Mammary epithelial cell (primary cell): ENCODE data around the gene CYB5A.

Source experiments
- EZH2 ChIP-seq: IDR thresholded peaks from 2 replicates; pipeline ENCODE4 v1.6.1; 2012; ENCODE audit warnings: low read length, inconsistent platforms, borderline replicate concordance
- TF ChIP-seq, protein P1 (sequence below), 2 donors: IDR thresholded peaks in 1 of 2; conservative IDR thresholded peaks in 1 of 2; 2 replicates each; pipeline ENCODE4 v1.5.1; 2011 to 2012; ENCODE audit warnings: inconsistent platforms in 2 of 2, low read length in 2 of 2, mild to moderate bottlenecking in 2 of 2, control low read depth in 1 of 2, low read depth in 1 of 2; ENCODE audit not compliant: insufficient read depth in 1 of 2; ENCODE audit errors: extremely low read depth in 1 of 2

DNA sequence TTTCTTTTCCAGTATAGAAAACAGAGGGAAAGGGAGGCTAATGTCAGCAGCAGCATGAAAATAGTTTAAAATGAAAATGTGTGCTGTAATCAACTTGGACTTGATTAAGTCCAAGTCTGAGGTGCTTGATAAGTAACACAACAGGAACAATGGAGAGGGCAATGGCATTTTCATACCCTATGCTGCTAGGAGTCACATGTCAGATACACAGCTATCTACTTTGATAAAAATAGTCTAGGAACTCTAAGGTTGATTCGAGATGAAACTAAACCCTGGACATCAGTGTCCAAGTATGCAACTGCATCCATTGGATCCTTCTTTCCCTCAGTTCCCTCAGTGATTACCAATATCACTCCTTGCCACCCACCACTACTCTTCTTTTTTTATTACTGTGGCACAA lies 19.2 kb upstream of the CYB5A start:
- TF ChIP-seq, protein P1, sequence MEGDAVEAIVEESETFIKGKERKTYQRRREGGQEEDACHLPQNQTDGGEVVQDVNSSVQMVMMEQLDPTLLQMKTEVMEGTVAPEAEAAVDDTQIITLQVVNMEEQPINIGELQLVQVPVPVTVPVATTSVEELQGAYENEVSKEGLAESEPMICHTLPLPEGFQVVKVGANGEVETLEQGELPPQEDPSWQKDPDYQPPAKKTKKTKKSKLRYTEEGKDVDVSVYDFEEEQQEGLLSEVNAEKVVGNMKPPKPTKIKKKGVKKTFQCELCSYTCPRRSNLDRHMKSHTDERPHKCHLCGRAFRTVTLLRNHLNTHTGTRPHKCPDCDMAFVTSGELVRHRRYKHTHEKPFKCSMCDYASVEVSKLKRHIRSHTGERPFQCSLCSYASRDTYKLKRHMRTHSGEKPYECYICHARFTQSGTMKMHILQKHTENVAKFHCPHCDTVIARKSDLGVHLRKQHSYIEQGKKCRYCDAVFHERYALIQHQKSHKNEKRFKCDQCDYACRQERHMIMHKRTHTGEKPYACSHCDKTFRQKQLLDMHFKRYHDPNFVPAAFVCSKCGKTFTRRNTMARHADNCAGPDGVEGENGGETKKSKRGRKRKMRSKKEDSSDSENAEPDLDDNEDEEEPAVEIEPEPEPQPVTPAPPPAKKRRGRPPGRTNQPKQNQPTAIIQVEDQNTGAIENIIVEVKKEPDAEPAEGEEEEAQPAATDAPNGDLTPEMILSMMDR (conservative IDR thresholded peaks at IDR 0.05 in 1 of 2, IDR thresholded peaks at IDR 0.05 in 1 of 2; ENCODE audit: extremely low read depth in 1 of 2, insufficient read depth in 1 of 2, low read depth in 1 of 2, low read length in 2 of 2): no peak
- no peak for TF ChIP-seq EZH2
